Activated CD8-positive, alpha-beta memory T cell treated with anti-CD3 and anti-CD28 coated beads, Interleukin-2, amount 50 U/mL, for 24 hours (primary cell): Measurements from ENCODE around the gene SRGN.
"Not testable (repeated sequence)": the region's sequence is repeated elsewhere in the genome, so short reads cannot be mapped to it uniquely, and the experiment has no call there.

Experiments used
- DNase-seq: peaks from one replicate; pipeline ENCODE4 v3.0.0-alpha.2; 2020; ENCODE audit errors: extremely low read depth

Gene SRGN

DNA sequence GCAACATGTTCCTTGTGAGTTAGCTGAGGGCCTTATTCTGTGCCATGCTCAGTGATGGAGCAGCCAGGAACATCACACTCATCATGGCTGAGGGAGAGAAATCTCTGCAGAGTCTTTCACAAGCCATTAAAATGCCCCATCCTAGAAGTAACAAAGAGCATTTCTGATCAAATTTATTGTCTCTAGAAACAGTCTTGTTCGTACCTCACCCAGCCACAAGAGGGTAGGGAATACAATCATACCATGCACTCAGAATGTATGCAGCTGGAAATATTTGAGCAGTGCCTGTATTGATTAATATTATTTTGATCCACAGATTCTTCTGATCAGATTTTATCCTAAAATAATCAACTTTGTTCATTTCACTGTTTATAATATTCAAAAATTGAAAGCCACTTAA is 53.4 kb downstream of the SRGN start:
- DNase-seq: no peak

GRCh38 chr10:69142074-69142473 is 54.2 kb downstream of the SRGN start:
- not testable (repeated sequence) for DNase-seq

DNA sequence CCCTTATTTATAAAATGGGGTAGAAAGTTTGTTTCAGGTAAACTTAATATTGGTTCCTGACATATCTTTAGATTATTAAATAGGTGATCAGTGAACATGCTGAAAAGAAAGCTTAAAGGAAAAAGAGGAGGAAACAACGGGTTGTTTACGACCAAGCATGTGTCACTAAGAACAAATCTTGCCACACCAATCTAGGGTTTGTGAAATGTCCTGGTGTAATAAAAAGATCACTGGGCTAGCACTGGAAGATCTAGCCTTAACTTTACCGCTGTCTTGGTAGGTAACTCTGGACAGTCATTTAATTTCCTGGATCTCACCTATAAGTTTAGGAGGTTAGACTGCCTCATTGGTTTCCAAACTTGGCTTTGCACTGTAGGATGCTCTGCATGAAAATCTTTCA is 55.1 kb downstream of the SRGN start:
- DNase-seq: no peak

DNA sequence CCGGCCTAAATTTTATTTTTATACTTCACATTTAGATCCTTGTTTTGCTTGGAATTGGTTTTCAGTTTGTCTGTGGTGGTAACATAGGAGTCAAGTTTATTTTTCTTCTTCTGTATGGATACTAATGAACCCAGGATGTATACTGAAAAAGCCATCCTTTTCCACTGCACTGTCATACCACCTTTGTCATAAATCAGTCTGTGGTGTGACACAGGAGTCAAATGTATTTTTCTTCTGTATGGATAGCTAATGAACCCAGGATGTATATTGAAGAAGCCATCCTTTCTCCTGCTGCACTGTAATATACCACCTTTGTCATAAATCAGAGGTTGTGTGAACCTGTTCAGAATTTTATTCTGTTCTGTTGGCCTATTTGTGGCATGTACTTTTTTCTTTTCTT is 57.4 kb downstream of the SRGN start:
- DNase-seq: no peak

DNA sequence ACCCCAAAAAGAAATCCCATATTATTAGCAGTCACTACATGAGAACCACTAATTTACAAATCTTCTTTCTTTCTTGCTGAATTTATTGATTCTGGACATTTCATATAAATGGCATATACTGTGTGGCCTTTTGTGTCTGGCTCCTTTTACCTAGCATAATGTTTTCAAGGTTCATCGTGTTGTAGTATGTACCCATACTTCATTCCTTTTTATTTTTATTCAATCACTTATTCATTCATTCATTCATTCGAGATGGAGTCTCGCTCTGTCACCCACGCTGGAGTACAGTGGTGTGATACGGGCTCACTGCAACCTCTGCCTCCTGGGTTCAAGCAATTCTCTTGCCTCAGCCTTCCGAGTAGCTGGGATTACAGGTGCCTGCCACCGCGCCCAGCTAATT is 58.0 kb downstream of the SRGN start:
- DNase-seq: no peak

- no peak for DNase-seq
These were observed 58.9 kb downstream of the SRGN start for GRCh38 chr10:69146759-69147158.

DNA sequence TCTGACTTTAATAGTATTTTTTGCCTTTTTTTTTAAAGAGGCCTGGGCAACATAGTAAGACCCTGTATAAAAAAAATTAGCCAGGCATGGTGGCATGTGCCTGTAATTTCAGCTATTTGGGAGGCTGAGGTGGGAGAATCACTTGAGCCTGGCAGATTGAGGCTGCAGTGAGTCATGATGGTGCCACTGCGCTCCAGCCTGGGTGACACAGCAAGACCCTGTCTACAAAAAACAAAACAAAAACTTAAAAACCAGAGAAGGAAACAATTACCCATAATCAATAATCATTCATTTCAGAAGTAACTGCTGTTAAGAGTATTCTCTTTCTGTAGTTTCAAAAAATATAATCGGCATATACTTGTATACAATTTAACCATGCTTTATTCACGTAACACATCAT is 64.1 kb downstream of the SRGN start:
- no peak for DNase-seq

DNA sequence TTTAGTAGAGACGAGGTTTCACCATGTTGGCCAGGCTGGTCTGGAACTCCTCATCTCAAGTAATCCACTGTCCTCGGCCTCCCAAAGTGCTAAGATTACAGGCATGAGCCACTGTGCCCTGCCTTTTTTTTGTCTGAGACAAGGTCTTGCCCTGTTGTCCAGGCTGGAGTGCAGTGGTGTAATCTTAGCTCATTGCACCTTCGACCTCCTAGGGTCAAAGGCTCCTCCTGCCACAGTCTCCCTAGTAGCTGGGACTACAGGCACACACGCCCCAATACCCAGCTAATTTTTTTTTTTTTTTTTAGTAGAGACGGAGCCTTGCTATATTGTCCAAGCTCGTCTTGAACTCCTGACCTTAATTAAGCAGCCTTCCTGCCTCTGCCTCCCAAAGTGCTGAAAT is 65.3 kb downstream of the SRGN start:
- DNase-seq: no peak
